Mucosa of stomach (tissue), 1 donor: ENCODE measurements around the gene EIF4B.
A peak's percentile ranks its signal among the peaks of the same experiment; 100 is the strongest.
"Not testable (repeated sequence)": the region's sequence is repeated elsewhere in the genome, so short reads cannot be mapped to it uniquely, and the experiment has no call there.

ENCODE experiments used
- H3K27me3 ChIP-seq: one replicate; pipeline ENCODE4 v1.7.0; 2013; ENCODE audit warnings: mild to moderate bottlenecking, low read length; ENCODE audit not compliant: control insufficient read depth, insufficient read depth
- H3K36me3 ChIP-seq: one replicate; pipeline ENCODE4 v1.7.0; 2013; ENCODE audit warnings: low read length; ENCODE audit not compliant: control insufficient read depth, insufficient read depth
- H3K4me1 ChIP-seq: one replicate; pipeline ENCODE4 v1.7.0; 2013; ENCODE audit warnings: mild to moderate bottlenecking, low read length; ENCODE audit not compliant: control insufficient read depth, insufficient read depth
- H3K4me3 ChIP-seq: one replicate; pipeline ENCODE4 v1.7.0; 2013; ENCODE audit warnings: low read length
- H3K9ac ChIP-seq: one replicate; pipeline ENCODE4 v1.7.0; 2013; ENCODE audit warnings: mild to moderate bottlenecking, low read length, moderate library complexity
- H3K9me3 ChIP-seq: one replicate; pipeline ENCODE4 v1.7.0; 2013; ENCODE audit warnings: mild to moderate bottlenecking, low read length, moderate library complexity; ENCODE audit not compliant: control insufficient read depth
- donor health status: Pancreatic carcinoma.

Gene EIF4B

DNA sequence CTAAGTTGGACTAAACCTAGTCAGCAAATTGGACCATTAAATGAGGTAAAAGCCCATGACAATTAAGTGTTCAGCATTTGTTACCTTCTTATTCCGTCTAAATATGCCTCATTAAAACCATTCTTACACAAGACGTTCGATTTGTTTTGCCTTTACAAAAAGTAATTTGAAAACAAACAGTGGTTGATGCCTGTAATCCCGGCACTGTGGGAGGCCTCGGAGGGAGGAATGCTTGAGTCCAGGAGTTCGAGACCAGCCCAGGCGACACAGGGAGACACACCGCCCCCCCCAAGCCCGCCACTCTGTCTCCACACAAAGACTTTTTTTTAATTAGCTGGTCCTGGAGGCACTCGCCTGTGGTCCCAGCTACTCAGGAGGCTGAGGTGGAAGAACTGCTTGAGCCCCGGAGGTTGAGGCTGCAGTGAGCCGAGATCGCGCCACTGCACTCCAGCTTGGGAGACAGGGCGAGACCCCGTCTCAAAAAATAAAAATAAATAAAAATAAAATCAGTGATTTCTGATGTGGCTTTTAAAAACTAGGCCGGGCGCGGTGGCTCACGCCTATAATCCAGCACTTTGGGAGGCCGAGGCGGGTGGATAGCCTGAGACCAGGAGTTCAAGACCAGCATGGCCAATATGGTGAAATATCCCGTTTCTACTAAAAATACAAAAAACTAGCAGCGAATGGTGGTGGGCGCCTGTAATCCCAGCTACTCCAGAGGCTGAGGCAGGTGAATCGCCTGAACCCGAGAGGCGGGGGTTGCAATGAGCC lies 856 bp upstream of the EIF4B start:
- Histone ChIP-seq H3K27me3 (no peaks in the 10 kb centered on the region), H3K9ac (peak overlapping the region; percentile 67), H3K9me3 (no peaks in the 10 kb centered on the region), H3K4me1 (peaks cover 22% of the 10 kb centered on the region), H3K4me3 (peak overlapping the region; percentile 45), H3K36me3 (no peaks in the 10 kb centered on the region)

GRCh38 chr12:53006810-53007309 lies 604 bp downstream of the EIF4B start:
- H3K9ac ChIP-seq = peak overlapping the region; percentile 94
- H3K4me3 ChIP-seq = peak overlapping the region; percentile 99
- H3K9me3 ChIP-seq = no peaks in the 10 kb centered on the region
- H3K27me3 ChIP-seq = no peaks in the 10 kb centered on the region
- H3K36me3 ChIP-seq = no peaks in the 10 kb centered on the region
- H3K4me1 ChIP-seq = peaks cover 26% of the 10 kb centered on the region

- Histone ChIP-seq H3K36me3 (no peaks in the 10 kb centered on the region), H3K9ac (peak overlapping the region; percentile 94), H3K27me3 (no peaks in the 10 kb centered on the region), H3K9me3 (no peaks in the 10 kb centered on the region), H3K4me3 (peak overlapping the region; percentile 99), H3K4me1 (peaks cover 26% of the 10 kb centered on the region)
Observed at GRCh38 chr12:53007343-53007742, 1.1 kb downstream of the EIF4B start.

DNA sequence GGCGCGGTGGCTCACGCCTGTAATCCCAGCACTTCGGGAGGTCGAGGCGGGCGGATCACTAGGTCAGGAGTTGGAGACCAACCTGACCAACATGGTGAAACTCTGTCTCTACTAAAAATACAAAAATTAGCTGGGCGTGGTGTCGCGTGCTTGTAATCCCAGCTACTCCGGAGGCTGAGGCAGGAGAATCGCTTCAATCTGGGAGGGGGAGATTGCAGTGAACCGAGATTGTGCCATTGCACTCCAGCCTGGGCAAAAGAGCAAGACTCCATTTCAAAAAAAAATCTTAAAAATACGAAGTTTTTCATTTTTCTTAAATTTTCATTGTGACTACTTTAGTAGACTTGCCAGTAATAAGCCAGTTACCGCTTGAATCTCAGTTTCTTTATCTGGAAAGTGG lies 2.5 kb downstream of the EIF4B start:
- not testable (repeated sequence) for H3K9me3 ChIP-seq, H3K4me3 ChIP-seq, H3K36me3 ChIP-seq, H3K27me3 ChIP-seq
- peak overlapping the region; percentile 19 for H3K9ac ChIP-seq
- peaks cover 26% of the 10 kb centered on the region for H3K4me1 ChIP-seq

DNA sequence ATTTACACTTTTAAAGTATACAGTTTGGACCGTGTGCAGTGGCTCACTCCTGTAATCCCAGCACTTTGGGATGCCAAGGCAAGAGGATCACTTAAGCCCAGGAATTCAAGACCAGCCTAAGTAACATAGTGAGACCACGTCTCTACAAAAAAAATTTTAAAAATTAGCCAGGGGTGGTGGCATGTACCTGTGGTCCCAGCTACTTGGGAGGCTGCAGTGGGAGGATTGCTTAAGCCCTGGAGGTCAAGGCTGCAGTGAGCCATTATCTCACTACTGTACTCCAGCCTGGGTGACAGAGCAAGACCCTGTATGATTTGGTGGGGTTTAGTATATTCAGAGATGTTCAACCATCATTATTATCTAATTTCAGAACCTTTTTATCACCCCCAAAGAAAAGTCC lies 4.7 kb downstream of the EIF4B start:
- no peak overlapping the region for H3K9ac ChIP-seq
- H3K4me1 ChIP-seq = peaks cover 26% of the 10 kb centered on the region
- H3K9me3 ChIP-seq = no peaks in the 10 kb centered on the region
- no peak overlapping the region for H3K4me3 ChIP-seq
- no peaks in the 10 kb centered on the region for H3K27me3 ChIP-seq
- H3K36me3 ChIP-seq = no peaks in the 10 kb centered on the region

- Histone ChIP-seq H3K4me3 (no peak overlapping the region), H3K9me3 (no peaks in the 10 kb centered on the region), H3K4me1 (peaks cover 26% of the 10 kb centered on the region), H3K27me3 (no peaks in the 10 kb centered on the region), H3K9ac (no peak overlapping the region), H3K36me3 (no peaks in the 10 kb centered on the region)
Observed at GRCh38 chr12:53011889-53012288, 5.6 kb downstream of the EIF4B start.

- no peaks in the 10 kb centered on the region for H3K9me3 ChIP-seq
- H3K9ac ChIP-seq = no peak overlapping the region
- H3K27me3 ChIP-seq = no peaks in the 10 kb centered on the region
- H3K4me1 ChIP-seq = peaks cover 21% of the 10 kb centered on the region
- no peak overlapping the region for H3K4me3 ChIP-seq
- peaks cover 4% of the 10 kb centered on the region for H3K36me3 ChIP-seq
Observed at GRCh38 chr12:53012928-53013327, 6.7 kb downstream of the EIF4B start.

DNA sequence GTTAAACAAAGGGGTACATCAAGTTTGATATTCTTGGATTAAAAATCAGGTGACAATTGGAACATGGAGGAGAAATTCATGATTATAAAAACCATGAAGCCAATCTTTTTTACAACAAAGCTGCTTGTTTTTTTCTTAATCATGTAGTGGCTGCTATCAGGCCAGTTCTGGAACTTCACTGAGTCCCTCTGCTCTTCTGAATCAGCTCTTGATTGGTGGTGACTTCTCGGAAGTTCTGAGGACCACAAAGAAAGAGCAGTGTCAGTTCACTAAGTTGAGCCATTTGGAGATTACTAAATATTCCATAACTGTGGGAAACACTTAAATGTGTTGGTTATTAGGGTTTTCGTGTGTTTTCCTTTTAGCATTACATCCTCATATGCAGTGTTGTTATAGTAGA lies 8.5 kb downstream of the EIF4B start:
- H3K36me3 ChIP-seq = peaks cover 11% of the 10 kb centered on the region
- peaks cover 12% of the 10 kb centered on the region for H3K4me1 ChIP-seq
- no peaks in the 10 kb centered on the region for H3K27me3 ChIP-seq
- no peak overlapping the region for H3K9ac ChIP-seq
- no peaks in the 10 kb centered on the region for H3K9me3 ChIP-seq
- H3K4me3 ChIP-seq = no peak overlapping the region

DNA sequence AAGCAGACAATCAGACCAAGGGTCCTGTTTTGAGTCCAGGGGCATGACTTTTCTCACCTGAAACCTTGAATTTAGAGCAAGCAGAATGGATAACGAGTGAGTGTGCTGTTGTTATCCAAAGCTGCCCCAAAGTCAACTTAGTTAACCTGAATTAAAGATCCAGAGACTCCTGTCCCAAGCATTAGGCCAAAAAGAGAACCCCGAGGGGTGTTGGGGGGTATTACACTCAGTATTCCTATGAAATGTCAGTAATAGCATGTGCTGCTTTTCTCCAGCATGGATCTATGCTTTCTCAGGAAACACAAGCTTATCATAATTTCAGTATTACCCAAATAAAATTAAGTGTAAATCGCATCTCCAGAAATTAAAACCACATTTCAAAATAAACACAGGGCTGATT lies 19.0 kb downstream of the EIF4B start:
- Histone ChIP-seq H3K27me3 (no peaks in the 10 kb centered on the region), H3K4me3 (no peak overlapping the region), H3K9ac (no peak overlapping the region), H3K36me3 (peaks cover 23% of the 10 kb centered on the region), H3K4me1 (no peaks in the 10 kb centered on the region), H3K9me3 (no peaks in the 10 kb centered on the region)

GRCh38 chr12:53027014-53027413 lies 20.8 kb downstream of the EIF4B start:
- not testable (repeated sequence) for H3K4me3 ChIP-seq, H3K27me3 ChIP-seq, H3K9me3 ChIP-seq, H3K4me1 ChIP-seq, H3K9ac ChIP-seq
- peaks cover 22% of the 10 kb centered on the region for H3K36me3 ChIP-seq

DNA sequence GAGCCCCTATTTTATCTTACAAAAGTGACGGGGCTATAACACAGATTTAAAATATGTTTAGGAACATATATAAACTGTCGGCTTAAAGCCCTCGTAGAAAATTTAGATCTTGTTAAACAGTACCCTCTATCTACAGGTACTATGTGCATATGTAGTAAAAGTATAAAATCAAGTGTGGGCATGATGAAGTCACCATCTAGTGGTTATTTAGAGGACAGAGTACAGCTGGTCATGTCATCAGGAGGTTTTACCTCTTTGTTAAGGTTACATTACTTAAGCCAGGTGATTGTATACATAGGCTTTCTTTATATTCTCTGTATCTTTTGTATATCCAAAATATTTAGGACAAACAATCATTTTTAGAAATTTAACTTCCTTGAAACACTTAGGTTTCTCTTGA lies 25.4 kb downstream of the EIF4B start:
- no peak overlapping the region for H3K9ac ChIP-seq
- peaks cover 9% of the 10 kb centered on the region for H3K36me3 ChIP-seq
- H3K9me3 ChIP-seq = no peaks in the 10 kb centered on the region
- H3K4me1 ChIP-seq = no peaks in the 10 kb centered on the region
- H3K27me3 ChIP-seq = no peaks in the 10 kb centered on the region
- no peak overlapping the region for H3K4me3 ChIP-seq

- not testable (repeated sequence) for H3K9me3 ChIP-seq, H3K9ac ChIP-seq, H3K4me1 ChIP-seq, H3K27me3 ChIP-seq, H3K4me3 ChIP-seq
- H3K36me3 ChIP-seq = peaks cover 18% of the 10 kb centered on the region
Observed at GRCh38 chr12:53033832-53034231, 27.6 kb downstream of the EIF4B start.

DNA sequence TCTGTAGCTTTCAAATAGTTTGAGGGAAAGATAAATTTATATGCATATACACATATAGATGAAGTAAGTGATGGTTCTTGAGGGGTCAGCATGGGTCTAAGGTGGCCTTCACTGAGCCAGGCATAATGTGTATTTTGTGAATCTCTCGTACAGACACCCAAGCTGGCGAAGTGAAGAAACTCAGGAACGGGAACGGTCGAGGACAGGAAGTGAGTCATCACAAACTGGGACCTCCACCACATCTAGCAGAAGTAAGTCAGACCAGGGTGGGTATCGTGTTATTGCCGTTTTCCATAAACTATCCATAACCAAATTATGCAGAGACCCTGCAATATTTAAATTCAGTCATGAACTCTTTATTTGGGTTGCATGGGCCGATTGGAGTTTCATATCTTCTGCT lies 28.2 kb downstream of the EIF4B start:
- no peaks in the 10 kb centered on the region for H3K9me3 ChIP-seq
- no peaks in the 10 kb centered on the region for H3K4me1 ChIP-seq
- no peaks in the 10 kb centered on the region for H3K27me3 ChIP-seq
- peaks cover 18% of the 10 kb centered on the region for H3K36me3 ChIP-seq
- H3K4me3 ChIP-seq = no peak overlapping the region
- H3K9ac ChIP-seq = no peak overlapping the region
